Activated T-cell treated with anti-CD3 and anti-CD28 coated beads for 48 hours (primary cell): ENCODE data around the gene IKZF1.

Experiments used
- DNase-seq: peaks from one replicate; pipeline ENCODE4 v3.0.0-alpha.2; 2020; ENCODE audit warnings: low read depth

Gene IKZF1

GRCh38 chr7:50308532-50309385, 4.2 kb downstream of the IKZF1 start:
- no peak for DNase-seq

GRCh38 chr7:50309721-50310120, 5.2 kb downstream of the IKZF1 start:
- DNase-seq, result no peak

- DNase-seq, result no peak
Measured at GRCh38 chr7:50310361-50310760, 5.8 kb downstream of the IKZF1 start.

GRCh38 chr7:50310956-50311355, 6.4 kb downstream of the IKZF1 start:
- no peak for DNase-seq

GRCh38 chr7:50312250-50313162, 8.0 kb downstream of the IKZF1 start:
- DNase-seq, result no peak

GRCh38 chr7:50314836-50315592, 10.5 kb downstream of the IKZF1 start:
- DNase-seq, result no peak

- DNase-seq, result no peak
Measured at GRCh38 chr7:50315739-50316671, 11.5 kb downstream of the IKZF1 start.

- DNase-seq, result no peak
Measured at GRCh38 chr7:50317221-50317678, 12.7 kb downstream of the IKZF1 start.

GRCh38 chr7:50317697-50318669, 13.5 kb downstream of the IKZF1 start:
- DNase-seq, result no peak

- DNase-seq, result no peak
Measured at GRCh38 chr7:50321487-50322067, 17.1 kb downstream of the IKZF1 start.

GRCh38 chr7:50324113-50324512, 19.6 kb downstream of the IKZF1 start:
- no peak for DNase-seq

GRCh38 chr7:50327443-50327842, 22.9 kb downstream of the IKZF1 start:
- no peak for DNase-seq

- DNase-seq, result no peak
Measured at GRCh38 chr7:50329775-50330174, 25.3 kb downstream of the IKZF1 start.

GRCh38 chr7:50330254-50330653, 25.7 kb downstream of the IKZF1 start:
- DNase-seq, result no peak

- DNase-seq, result no peak
Measured at GRCh38 chr7:50330696-50331095, 26.2 kb downstream of the IKZF1 start.

- no peak for DNase-seq
Measured at GRCh38 chr7:50331564-50332208, 27.2 kb downstream of the IKZF1 start.

- DNase-seq, result no peak
Measured at GRCh38 chr7:50332241-50333165, 28.0 kb downstream of the IKZF1 start.

GRCh38 chr7:50333221-50333651, 28.7 kb downstream of the IKZF1 start:
- DNase-seq, result no peak
